H1 (cell line): ENCODE data around the gene BUD13. TPM values are rescaled to one million over a fixed set of nuclear protein-coding genes. Genes with fewer than 3 reads are reported as not detected.

Experiments used
- CTCF ChIA-PET: fragments of 300-600 bp; sonication (Branson Sonifier 250); formaldehyde crosslinking; loops from one replicate; lab custom pipeline; 2021; ENCODE audit not compliant: partially characterized antibody; lab: Charles Lee
- POLR2A ChIA-PET: fragments of 300-600 bp; sonication (Branson Sonifier 250); formaldehyde crosslinking; loops from one replicate; lab custom pipeline; 2021; ENCODE audit warnings: inconsistent platforms; ENCODE audit not compliant: partially characterized antibody; lab: Charles Lee
- DNase-seq, 2 experiments: peaks; one replicate each; pipeline versions ENCODE4 v3.0.0 to v3.0.0-alpha.2; 2010 to 2022; ENCODE audit warnings: low spot score in 2 of 2, low read depth in 1 of 2, mixed read lengths in 1 of 2
- FAIRE-seq: peaks from 2 replicates; lab custom pipeline; 2011; peaks lifted over from hg19 to GRCh38; lab: Jason Lieb, UNC
- H2AFZ ChIP-seq: 2 replicates; pipeline ENCODE4 v1.8.1; 2012; ENCODE audit warnings: low read length, inconsistent platforms
- H2AK5ac ChIP-seq: 2 replicates; pipeline ENCODE4 v1.6.1; 2013; ENCODE audit warnings: low read depth, low read length
- H2BK120ac ChIP-seq: replicated peaks from 2 replicates; pipeline ENCODE3; 2013; ENCODE audit warnings: low read depth, low read length, inconsistent platforms
- H2BK12ac ChIP-seq: 2 replicates; pipeline ENCODE4 v1.6.1; 2013; ENCODE audit warnings: low read depth, low read length
- H2BK15ac ChIP-seq: 2 replicates; pipeline ENCODE4 v1.6.1; 2013; ENCODE audit warnings: low read length
- H2BK20ac ChIP-seq: 2 replicates; pipeline ENCODE4 v1.6.1; 2013; ENCODE audit warnings: low read length
- H2BK5ac ChIP-seq: 2 replicates; pipeline ENCODE4 v1.6.1; 2013; ENCODE audit warnings: low read depth, low read length
- H3K14ac ChIP-seq: 2 replicates; pipeline ENCODE4 v1.6.1; 2013; ENCODE audit warnings: inconsistent platforms; ENCODE audit not compliant: insufficient read length
- H3K18ac ChIP-seq: 2 replicates; pipeline ENCODE4 v1.6.1; 2013; ENCODE audit warnings: low read length; ENCODE audit errors: extremely low read depth
- H3K23ac ChIP-seq: 2 replicates; pipeline ENCODE4 v1.6.1; 2013; ENCODE audit warnings: inconsistent platforms; ENCODE audit not compliant: insufficient read length
- H3K23me2 ChIP-seq: 2 replicates; pipeline ENCODE4 v1.6.1; 2013; ENCODE audit warnings: low read depth, low read length
- H3K27ac ChIP-seq: 2 replicates; pipeline ENCODE4 v1.6.1; 2011; ENCODE audit warnings: low read depth, low read length, inconsistent platforms
- H3K27me3 ChIP-seq, 4 experiments: replicated peaks in 1 of 4; 1 replicate in 1 of 4; 2 replicates in 3 of 4; pipeline versions ENCODE4 v1.6.1 to v1.8.1; 2011 to 2013; ENCODE audit warnings: low read length in 3 of 4, mild to moderate bottlenecking in 3 of 4, inconsistent platforms in 2 of 4, mixed read lengths in 2 of 4, moderate library complexity in 1 of 4; ENCODE audit not compliant: control insufficient read depth in 3 of 4, insufficient read depth in 3 of 4; ENCODE audit errors: extremely low read depth in 1 of 4
- H3K36me3 ChIP-seq, 4 experiments: 2 replicates each; pipeline versions ENCODE4 v1.6.1 to v1.8.1; 2011 to 2013; ENCODE audit warnings: mild to moderate bottlenecking in 4 of 4, low read length in 3 of 4, moderate library complexity in 2 of 4, control low read depth in 1 of 4, inconsistent platforms in 1 of 4; ENCODE audit not compliant: insufficient read depth in 4 of 4, control insufficient read depth in 2 of 4
- H3K4ac ChIP-seq: replicated peaks from 2 replicates; pipeline ENCODE3; 2013; ENCODE audit warnings: low read length, low read depth, mixed read lengths, inconsistent platforms; ENCODE audit not compliant: insufficient read length
- H3K4me1 ChIP-seq, 4 experiments: replicated peaks in 1 of 4; 1 replicate in 1 of 4; 2 replicates in 3 of 4; pipeline versions ENCODE4 v1.6.1 to v1.8.1; 2011 to 2013; ENCODE audit warnings: low read length in 3 of 4, inconsistent platforms in 2 of 4, mixed read lengths in 1 of 4; ENCODE audit not compliant: insufficient read depth in 4 of 4, control insufficient read depth in 3 of 4
- H3K4me2 ChIP-seq, 2 experiments: 2 replicates each; pipeline versions ENCODE4 v1.6.1 to v1.8.1; 2011 to 2013; ENCODE audit warnings: low read depth in 2 of 2, low read length in 2 of 2, control low read depth in 1 of 2, inconsistent platforms in 1 of 2, mild to moderate bottlenecking in 1 of 2; ENCODE audit not compliant: insufficient read depth in 1 of 2
- H3K4me3 ChIP-seq, 4 experiments: fragments of 200-600, 300-600 bp in 1 of 4; sonication (generic), shearing (Covaris generic), sonication (Bioruptor Twin) in 1 of 4; 2 replicates each; pipeline versions ENCODE4 v1.5.1 to v1.8.1; 2011 to 2016; ENCODE audit warnings: low read length in 4 of 4, low read depth in 3 of 4, control low read depth in 2 of 4, inconsistent platforms in 2 of 4, mild to moderate bottlenecking in 2 of 4, mixed read lengths in 1 of 4, moderate library complexity in 1 of 4; ENCODE audit not compliant: insufficient read depth in 2 of 4; ENCODE audit errors: extremely low read depth in 1 of 4
- H3K56ac ChIP-seq: replicated peaks from 2 replicates; pipeline ENCODE3; 2013; ENCODE audit warnings: low read depth, mild to moderate bottlenecking, mixed read lengths, low read length, inconsistent platforms; ENCODE audit not compliant: insufficient read length
- H3K79me1 ChIP-seq: 2 replicates; pipeline ENCODE4 v1.6.1; 2013; ENCODE audit warnings: low read depth, low read length, control low read depth
- H3K79me2 ChIP-seq, 2 experiments: 2 replicates each; pipeline versions ENCODE4 v1.6.1 to v1.8.1; 2012 to 2013; ENCODE audit warnings: low read length in 2 of 2, mild to moderate bottlenecking in 2 of 2, inconsistent platforms in 1 of 2; ENCODE audit not compliant: insufficient read depth in 2 of 2, control insufficient read depth in 1 of 2
- H3K9ac ChIP-seq, 4 experiments: replicated peaks in 1 of 4; 1 replicate in 1 of 4; 2 replicates in 3 of 4; pipeline versions ENCODE4 v1.6.1 to v1.8.1; 2011 to 2013; ENCODE audit warnings: low read depth in 3 of 4, low read length in 3 of 4, control low read depth in 2 of 4, mild to moderate bottlenecking in 2 of 4, moderate library complexity in 2 of 4, inconsistent platforms in 1 of 4; ENCODE audit errors: extremely low read depth in 1 of 4
- H3K9me3 ChIP-seq, 2 experiments: 2 replicates each; pipeline versions ENCODE4 v1.6.1 to v1.8.1; 2012 to 2013; ENCODE audit warnings: mild to moderate bottlenecking in 2 of 2, moderate library complexity in 2 of 2, control low read depth in 1 of 2, inconsistent platforms in 1 of 2, low read depth in 1 of 2, low read length in 1 of 2, mixed read lengths in 1 of 2; ENCODE audit not compliant: insufficient read depth in 2 of 2
- H4K20me1 ChIP-seq, 2 experiments: replicated peaks in 1 of 2; 2 replicates each; pipeline versions ENCODE3 to v1.8.1; 2011 to 2013; ENCODE audit warnings: inconsistent platforms in 2 of 2, low read length in 2 of 2, mild to moderate bottlenecking in 1 of 2; ENCODE audit not compliant: insufficient read depth in 2 of 2, control insufficient read depth in 1 of 2
- H4K5ac ChIP-seq: 2 replicates; pipeline ENCODE4 v1.6.1; 2013; ENCODE audit warnings: low read length, low read depth, mixed read lengths, inconsistent platforms; ENCODE audit not compliant: insufficient read length
- H4K8ac ChIP-seq: 2 replicates; pipeline ENCODE4 v1.8.0; 2013; ENCODE audit warnings: mild to moderate bottlenecking, moderate library complexity, low read length, inconsistent platforms; ENCODE audit not compliant: insufficient read depth; ENCODE audit errors: extremely low read depth
- H4K91ac ChIP-seq: replicated peaks from 2 replicates; pipeline ENCODE3; 2013; ENCODE audit warnings: low read length, mixed read lengths, inconsistent platforms; ENCODE audit not compliant: insufficient read length
- BCL11A ChIP-seq, 2 experiments: IDR thresholded peaks; one replicate each; pipeline ENCODE4 v1.6.1; 2011; ENCODE audit warnings: low read depth in 2 of 2, low read length in 2 of 2, mild to moderate bottlenecking in 2 of 2
- CEBPB ChIP-seq: IDR thresholded peaks from 2 replicates; pipeline ENCODE4 v1.6.1; 2012; ENCODE audit warnings: low read depth, low read length
- CREB1 ChIP-seq: IDR thresholded peaks from 2 replicates; pipeline ENCODE4 v1.6.1; 2012; ENCODE audit warnings: inconsistent platforms
- EZH2 ChIP-seq: fragments of 200-600 bp; sonication (generic); IDR thresholded peaks from 2 replicates; pipeline ENCODE4 v1.7.1; 2012; ENCODE audit warnings: low read depth, mild to moderate bottlenecking, moderate library complexity, low read length, inconsistent platforms; ENCODE audit not compliant: severe bottlenecking
- KDM5A ChIP-seq: fragments of 200-600 bp; IDR thresholded peaks from 2 replicates; pipeline ENCODE4 v1.7.1; 2012; ENCODE audit warnings: mild to moderate bottlenecking, low read length, inconsistent platforms, mixed read lengths
- PHF8 ChIP-seq: fragments of 200-600 bp; sonication (generic); conservative IDR thresholded peaks from 2 replicates; pipeline ENCODE4 v1.7.1; 2012; ENCODE audit warnings: low read depth, mild to moderate bottlenecking, inconsistent platforms, low read length, moderate library complexity
- RAD21 ChIP-seq, 2 experiments: IDR thresholded peaks in 1 of 2; conservative IDR thresholded peaks in 1 of 2; 2 replicates each; pipeline ENCODE4 v1.6.1; 2011; ENCODE audit warnings: low read depth in 2 of 2, low read length in 2 of 2, improper control_type of control experiment in 1 of 2, inconsistent platforms in 1 of 2, mild to moderate bottlenecking in 1 of 2, moderate library complexity in 1 of 2
- RBBP5 ChIP-seq: IDR thresholded peaks from 2 replicates; pipeline ENCODE4 v1.7.1; 2012; ENCODE audit warnings: low read depth, mild to moderate bottlenecking, inconsistent platforms, low read length, moderate library complexity, borderline replicate concordance
- SIN3A ChIP-seq, 2 experiments: IDR thresholded peaks in 1 of 2; conservative IDR thresholded peaks in 1 of 2; 2 replicates each; pipeline ENCODE4 v1.6.1; 2011 to 2012; ENCODE audit warnings: low read length in 2 of 2, improper control_type of control experiment in 1 of 2, low read depth in 1 of 2, mild to moderate bottlenecking in 1 of 2
- SIRT6 ChIP-seq: IDR thresholded peaks from one replicate; pipeline ENCODE4 v1.7.1; 2012; ENCODE audit warnings: low read length, inconsistent platforms
- SP4 ChIP-seq: IDR thresholded peaks from 2 replicates; pipeline ENCODE4 v1.6.1; 2012; ENCODE audit warnings: low read length, inconsistent platforms
- SRF ChIP-seq: IDR thresholded peaks from 2 replicates; pipeline ENCODE4 v1.6.1; 2011; ENCODE audit warnings: mild to moderate bottlenecking, low read depth, low read length, moderate library complexity
- TCF12 ChIP-seq: IDR thresholded peaks from 2 replicates; pipeline ENCODE4 v1.6.1; 2011; ENCODE audit warnings: low read depth, mild to moderate bottlenecking, low read length
- TEAD4 ChIP-seq: IDR thresholded peaks from 2 replicates; pipeline ENCODE4 v1.6.1; 2012; ENCODE audit warnings: low read depth, low read length, inconsistent platforms, mixed read lengths
- WGBS, 2 experiments: shearing (Covaris generic) in 1 of 2; methylation state at CpG; one replicate each; pipeline versions ENCODE4 v1.1.6 to v1.1.7; 2013 to 2015; ENCODE audit warnings: low lambda C conversion rate in 2 of 2, mixed read lengths in 2 of 2, inconsistent platforms in 1 of 2, low coverage in 1 of 2, missing lambda C conversion rate in 1 of 2; ENCODE audit not compliant: insufficient replicate concordance in 2 of 2, insufficient coverage in 1 of 2, insufficient read length in 1 of 2; ENCODE audit errors: extremely low coverage in 1 of 2, missing lambda C conversion rate in 1 of 2; 5-methylcytosine and 5-hydroxymethylcytosine counted together
- polyA plus RNA-seq, 7 experiments: library from polyadenylated mRNA; depleted of rRNA in 3 of 7; stranded (reverse) in 5 of 7; unstranded in 2 of 7; fragments of >200 nt in 5 of 7; fragments of 200-250 nt in 2 of 7; gene quantifications; 1 replicate in 5 of 7; 2 replicates in 1 of 7; 4 replicates in 1 of 7; pipeline versions ENCODE4 v1.2.1 to v1.2.3, GENCODE V29; 2011 to 2013; ENCODE audit warnings: missing spikeins in 2 of 7, mixed read lengths in 2 of 7
- total RNA-seq: library from RNA; stranded (reverse); fragmentation: NEBNext Ultra II Directional; extraction: Animal tissue kit (Norgen Biotek cat#: 25700); gene quantifications from 2 replicates; pipeline ENCODE4 v1.2.1, GENCODE V29; 2021
- TF ChIP-seq, protein P1 (sequence below): IDR thresholded peaks from 2 replicates; pipeline ENCODE4 v1.6.1; 2011; ENCODE audit warnings: low read depth, mild to moderate bottlenecking, low read length; ENCODE audit not compliant: insufficient read depth

Gene BUD13
- total and polyA plus RNA-seq, 2 of the 8 experiments (the other 6 are each of a cell fraction or from before 2014, with no cell fraction given) = 24.8 to 27.2 TPM

DNA sequence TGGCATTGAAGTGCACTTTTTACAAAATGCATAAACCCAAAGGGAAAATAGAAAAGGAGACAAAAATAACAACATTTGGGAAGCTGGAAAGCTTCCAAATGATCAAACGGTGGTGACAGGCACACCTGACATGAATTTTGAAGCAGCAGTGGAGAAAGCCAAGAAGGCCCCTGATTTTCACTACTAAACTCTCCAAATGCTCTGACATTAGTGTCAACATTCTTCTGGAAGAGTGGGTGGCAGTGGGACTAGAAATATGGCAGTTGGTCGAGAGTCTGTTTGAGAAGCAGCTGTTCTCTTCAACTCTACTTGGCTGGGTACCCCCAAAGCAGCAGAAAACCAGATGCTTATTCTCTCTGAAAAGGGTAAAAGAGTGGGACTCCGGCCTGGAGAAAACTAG lies 31.2 kb upstream of the BUD13 start:
- no peak overlapping the region for H3K4me2 ChIP-seq
- no peak overlapping the region for H2AK5ac ChIP-seq
- H3K23ac ChIP-seq = no peak overlapping the region
- H3K4me1 ChIP-seq = no peaks in the 10 kb centered on the region
- H3K56ac ChIP-seq = no peak overlapping the region
- no peaks in the 10 kb centered on the region for H3K79me2 ChIP-seq
- ChIA-PET CTCF (interaction anchor here (0.6 to 1.5 kb wide), 4 partner anchors 11 to 20 kb away, joined by 3 read pairs; no protein-coding TSS in a partner anchor), POLR2A (no interaction called here)
- no peak overlapping the region for H3K9ac ChIP-seq
- no peak for DNase-seq
- 89% methylated on average over 3 of the region's 3 CpGs; no CpG with 5 or more reads in 1 of the 2 experiments for WGBS, 2 experiments
- no peak overlapping the region for H2BK15ac ChIP-seq
- no peak overlapping the region for H3K14ac ChIP-seq
- H3K18ac ChIP-seq = no peak overlapping the region
- no peaks in the 10 kb centered on the region for H3K36me3 ChIP-seq
- no peaks in the 10 kb centered on the region for H3K23me2 ChIP-seq
- no peak overlapping the region for H3K4ac ChIP-seq
- H2BK120ac ChIP-seq = no peak overlapping the region
- no peak overlapping the region for H2BK12ac ChIP-seq
- H3K4me3 ChIP-seq = no peak overlapping the region
- no peak overlapping the region for H4K5ac ChIP-seq
- no peak for FAIRE-seq
- no peak for TF ChIP-seq PHF8
- TF ChIP-seq RAD21 (IDR thresholded peaks at IDR 0.05 in 1 of 2, conservative IDR thresholded peaks at IDR 0.05 in 1 of 2; ENCODE audit: low read depth in 2 of 2, low read length in 2 of 2) = no peak
- TF ChIP-seq, protein P1, sequence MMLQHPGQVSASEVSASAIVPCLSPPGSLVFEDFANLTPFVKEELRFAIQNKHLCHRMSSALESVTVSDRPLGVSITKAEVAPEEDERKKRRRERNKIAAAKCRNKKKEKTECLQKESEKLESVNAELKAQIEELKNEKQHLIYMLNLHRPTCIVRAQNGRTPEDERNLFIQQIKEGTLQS = no peak
- TF ChIP-seq BCL11A (IDR thresholded peaks at IDR 0.05; ENCODE audit: low read depth in 2 of 2, low read length in 2 of 2) = no peak
- TF ChIP-seq SIRT6 = no peak
- TF ChIP-seq EZH2 = no peak
- TF ChIP-seq SRF = no peak
- no peak for TF ChIP-seq TEAD4
- TF ChIP-seq SP4 = no peak
- TF ChIP-seq KDM5A = no peak
- no peak for TF ChIP-seq CEBPB
- no peak for TF ChIP-seq SIN3A (conservative IDR thresholded peaks at IDR 0.05 in 1 of 2, IDR thresholded peaks at IDR 0.05 in 1 of 2; ENCODE audit: low read depth in 1 of 2, low read length in 2 of 2)
- no peak for TF ChIP-seq CREB1
- TF ChIP-seq RBBP5 = no peak
- TF ChIP-seq TCF12 = no peak
- TF ChIP-seq, all 59 proteins: peak for 0
- H4K20me1 ChIP-seq = no peaks in the 10 kb centered on the region
- H4K91ac ChIP-seq = no peak overlapping the region
- H3K27ac ChIP-seq = no peak overlapping the region
- H2BK20ac ChIP-seq = no peak overlapping the region
- H3K9me3 ChIP-seq = no peaks in the 10 kb centered on the region
- no peak overlapping the region for H2AFZ ChIP-seq
- no peaks in the 10 kb centered on the region for H3K79me1 ChIP-seq
- H4K8ac ChIP-seq = no peak overlapping the region
- no peak overlapping the region for H2BK5ac ChIP-seq
- no peaks in the 10 kb centered on the region for H3K27me3 ChIP-seq
